ENCODE measurements around the gene INSL3. TPM values are rescaled to one million over a fixed set of nuclear protein-coding genes. Genes with fewer than 3 reads are reported as not detected.

INSL3 gene
- total RNA-seq, 1 experiment from 2014 or later, result 0.57 TPM

GRCh38 chr19:17835182-17836006, 14.1 kb upstream of the INSL3 start:
- ChIA-PET CTCF (no interaction called here), POLR2A (no interaction called here)
- Histone ChIP-seq H3K27ac (ENCODE audit: low read length) (no peak overlapping the region), H3K4me1 (ENCODE audit: control insufficient read depth, insufficient read depth, low read length) (no peaks in the 10 kb centered on the region), H3K9me3 (ENCODE audit: control insufficient read depth, insufficient read depth, low read depth, low read length) (no peaks in the 10 kb centered on the region), H3K4me3 (ENCODE audit: low read depth in 2 of 2, low read length in 2 of 2) (no peak overlapping the region), H3K36me3 (ENCODE audit: control insufficient read depth, insufficient read depth, low read length) (no peaks in the 10 kb centered on the region), H3K27me3 (ENCODE audit: control insufficient read depth, insufficient read depth, low read length) (no peaks in the 10 kb centered on the region)
- ATAC-seq, result no peak
- no peak for DNase-seq (ENCODE audit: low read depth, low spot score)
- TF ChIP-seq, protein P1, sequence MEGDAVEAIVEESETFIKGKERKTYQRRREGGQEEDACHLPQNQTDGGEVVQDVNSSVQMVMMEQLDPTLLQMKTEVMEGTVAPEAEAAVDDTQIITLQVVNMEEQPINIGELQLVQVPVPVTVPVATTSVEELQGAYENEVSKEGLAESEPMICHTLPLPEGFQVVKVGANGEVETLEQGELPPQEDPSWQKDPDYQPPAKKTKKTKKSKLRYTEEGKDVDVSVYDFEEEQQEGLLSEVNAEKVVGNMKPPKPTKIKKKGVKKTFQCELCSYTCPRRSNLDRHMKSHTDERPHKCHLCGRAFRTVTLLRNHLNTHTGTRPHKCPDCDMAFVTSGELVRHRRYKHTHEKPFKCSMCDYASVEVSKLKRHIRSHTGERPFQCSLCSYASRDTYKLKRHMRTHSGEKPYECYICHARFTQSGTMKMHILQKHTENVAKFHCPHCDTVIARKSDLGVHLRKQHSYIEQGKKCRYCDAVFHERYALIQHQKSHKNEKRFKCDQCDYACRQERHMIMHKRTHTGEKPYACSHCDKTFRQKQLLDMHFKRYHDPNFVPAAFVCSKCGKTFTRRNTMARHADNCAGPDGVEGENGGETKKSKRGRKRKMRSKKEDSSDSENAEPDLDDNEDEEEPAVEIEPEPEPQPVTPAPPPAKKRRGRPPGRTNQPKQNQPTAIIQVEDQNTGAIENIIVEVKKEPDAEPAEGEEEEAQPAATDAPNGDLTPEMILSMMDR (IDR thresholded peaks at IDR 0.05), result no peak
- TF ChIP-seq TCF7L2 (IDR thresholded peaks at IDR 0.05; ENCODE audit: low read depth, low read length) (no peak), POLR2AphosphoS5 (IDR thresholded peaks at IDR 0.05; ENCODE audit: low read depth, low read length) (no peak), SIN3A (IDR thresholded peaks at IDR 0.05; ENCODE audit: borderline replicate concordance, insufficient read depth, low read depth, low read length) (no peak)
- TF ChIP-seq, protein P2, sequence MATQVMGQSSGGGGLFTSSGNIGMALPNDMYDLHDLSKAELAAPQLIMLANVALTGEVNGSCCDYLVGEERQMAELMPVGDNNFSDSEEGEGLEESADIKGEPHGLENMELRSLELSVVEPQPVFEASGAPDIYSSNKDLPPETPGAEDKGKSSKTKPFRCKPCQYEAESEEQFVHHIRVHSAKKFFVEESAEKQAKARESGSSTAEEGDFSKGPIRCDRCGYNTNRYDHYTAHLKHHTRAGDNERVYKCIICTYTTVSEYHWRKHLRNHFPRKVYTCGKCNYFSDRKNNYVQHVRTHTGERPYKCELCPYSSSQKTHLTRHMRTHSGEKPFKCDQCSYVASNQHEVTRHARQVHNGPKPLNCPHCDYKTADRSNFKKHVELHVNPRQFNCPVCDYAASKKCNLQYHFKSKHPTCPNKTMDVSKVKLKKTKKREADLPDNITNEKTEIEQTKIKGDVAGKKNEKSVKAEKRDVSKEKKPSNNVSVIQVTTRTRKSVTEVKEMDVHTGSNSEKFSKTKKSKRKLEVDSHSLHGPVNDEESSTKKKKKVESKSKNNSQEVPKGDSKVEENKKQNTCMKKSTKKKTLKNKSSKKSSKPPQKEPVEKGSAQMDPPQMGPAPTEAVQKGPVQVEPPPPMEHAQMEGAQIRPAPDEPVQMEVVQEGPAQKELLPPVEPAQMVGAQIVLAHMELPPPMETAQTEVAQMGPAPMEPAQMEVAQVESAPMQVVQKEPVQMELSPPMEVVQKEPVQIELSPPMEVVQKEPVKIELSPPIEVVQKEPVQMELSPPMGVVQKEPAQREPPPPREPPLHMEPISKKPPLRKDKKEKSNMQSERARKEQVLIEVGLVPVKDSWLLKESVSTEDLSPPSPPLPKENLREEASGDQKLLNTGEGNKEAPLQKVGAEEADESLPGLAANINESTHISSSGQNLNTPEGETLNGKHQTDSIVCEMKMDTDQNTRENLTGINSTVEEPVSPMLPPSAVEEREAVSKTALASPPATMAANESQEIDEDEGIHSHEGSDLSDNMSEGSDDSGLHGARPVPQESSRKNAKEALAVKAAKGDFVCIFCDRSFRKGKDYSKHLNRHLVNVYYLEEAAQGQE (IDR thresholded peaks at IDR 0.05; ENCODE audit: insufficient read depth in 1 of 2, low read depth in 2 of 2, low read length in 1 of 2), result no peak
- intact Hi-C loops (cut with micrococcal nuclease; ENCODE audit: unreplicated experiment), result no loop called here
- in situ Hi-C loops (cut with HindIII; ENCODE audit: low pct_unique_long_range_greater_than_20kb, low sequenced_read_pairs), result no loop called here
- no TSS peak for BruUV-seq (replicated peaks)

GRCh38 chr19:17834350-17835181, 13.2 kb upstream of the INSL3 start:
- H3K27ac ChIP-seq (ENCODE audit: low read length), result no peak overlapping the region
- H3K4me3 ChIP-seq (ENCODE audit: low read depth in 2 of 2, low read length in 2 of 2), result no peak overlapping the region
- intact Hi-C loops (cut with micrococcal nuclease; ENCODE audit: unreplicated experiment), result no loop called here
- BruUV-seq (replicated peaks), result no TSS peak
- no peaks in the 10 kb centered on the region for H3K4me1 ChIP-seq (ENCODE audit: control insufficient read depth, insufficient read depth, low read length)
- H3K27me3 ChIP-seq (ENCODE audit: control insufficient read depth, insufficient read depth, low read length), result no peaks in the 10 kb centered on the region
- TF ChIP-seq, protein P2 (IDR thresholded peaks at IDR 0.05; ENCODE audit: insufficient read depth in 1 of 2, low read depth in 2 of 2, low read length in 1 of 2), result no peak
- no peak for TF ChIP-seq TCF7L2 (IDR thresholded peaks at IDR 0.05; ENCODE audit: low read depth, low read length)
- TF ChIP-seq SIN3A (IDR thresholded peaks at IDR 0.05; ENCODE audit: borderline replicate concordance, insufficient read depth, low read depth, low read length), result no peak
- TF ChIP-seq, protein P1 (IDR thresholded peaks at IDR 0.05), result no peak
- TF ChIP-seq POLR2AphosphoS5 (IDR thresholded peaks at IDR 0.05; ENCODE audit: low read depth, low read length), result no peak
- ATAC-seq (no peak), DNase-seq (ENCODE audit: low read depth, low spot score) (no peak)
- no peaks in the 10 kb centered on the region for H3K36me3 ChIP-seq (ENCODE audit: control insufficient read depth, insufficient read depth, low read length)
- POLR2A ChIA-PET, result no interaction called here
- H3K9me3 ChIP-seq (ENCODE audit: control insufficient read depth, insufficient read depth, low read depth, low read length), result no peaks in the 10 kb centered on the region
- CTCF ChIA-PET, result no interaction called here
- in situ Hi-C loops (cut with HindIII; ENCODE audit: low pct_unique_long_range_greater_than_20kb, low sequenced_read_pairs), result no loop called here
